ENCODE results near the gene STAG1.
"Not testable (repeated sequence)": the region's sequence is repeated elsewhere in the genome, so short reads cannot be mapped to it uniquely, and the experiment has no call there.

The STAG1 gene

GRCh38 chr3:136752172-136752421, at the start of gene STAG1:
STAG1 (minus strand) TSS chr3:136752378; CDS start chr3:136630898, 121,480 bp downstream.
- Histone ChIP-seq H3K9ac (ENCODE audit: low read depth, low read length) (peak within 1 kb of the TSS; percentile 89), H3K4me1 (ENCODE audit: control insufficient read depth, insufficient read depth, low read length) (peaks cover 23% of the 10 kb centered on the region), H3K36me3 (ENCODE audit: control insufficient read depth, insufficient read depth, low read length) (no peaks in the 10 kb centered on the region), H3K4me3 (ENCODE audit: low read depth, low read length) (peak within 1 kb of the TSS; percentile 79), H3K9me3 (ENCODE audit: control insufficient read depth, insufficient read depth, low read length) (no peaks in the 10 kb centered on the region), H3K27me3 (ENCODE audit: control insufficient read depth, insufficient read depth, low read length) (no peaks in the 10 kb centered on the region)

GRCh38 chr3:136801146-136801545, 49.0 kb upstream of the STAG1 start:
- not testable (repeated sequence) for H3K9me3 ChIP-seq (ENCODE audit: control insufficient read depth, insufficient read depth, low read length); H3K4me3 ChIP-seq (ENCODE audit: low read depth, low read length); H3K4me1 ChIP-seq (ENCODE audit: control insufficient read depth, insufficient read depth, low read length); H3K27me3 ChIP-seq (ENCODE audit: control insufficient read depth, insufficient read depth, low read length); H3K36me3 ChIP-seq (ENCODE audit: control insufficient read depth, insufficient read depth, low read length); H3K9ac ChIP-seq (ENCODE audit: low read depth, low read length)

DNA sequence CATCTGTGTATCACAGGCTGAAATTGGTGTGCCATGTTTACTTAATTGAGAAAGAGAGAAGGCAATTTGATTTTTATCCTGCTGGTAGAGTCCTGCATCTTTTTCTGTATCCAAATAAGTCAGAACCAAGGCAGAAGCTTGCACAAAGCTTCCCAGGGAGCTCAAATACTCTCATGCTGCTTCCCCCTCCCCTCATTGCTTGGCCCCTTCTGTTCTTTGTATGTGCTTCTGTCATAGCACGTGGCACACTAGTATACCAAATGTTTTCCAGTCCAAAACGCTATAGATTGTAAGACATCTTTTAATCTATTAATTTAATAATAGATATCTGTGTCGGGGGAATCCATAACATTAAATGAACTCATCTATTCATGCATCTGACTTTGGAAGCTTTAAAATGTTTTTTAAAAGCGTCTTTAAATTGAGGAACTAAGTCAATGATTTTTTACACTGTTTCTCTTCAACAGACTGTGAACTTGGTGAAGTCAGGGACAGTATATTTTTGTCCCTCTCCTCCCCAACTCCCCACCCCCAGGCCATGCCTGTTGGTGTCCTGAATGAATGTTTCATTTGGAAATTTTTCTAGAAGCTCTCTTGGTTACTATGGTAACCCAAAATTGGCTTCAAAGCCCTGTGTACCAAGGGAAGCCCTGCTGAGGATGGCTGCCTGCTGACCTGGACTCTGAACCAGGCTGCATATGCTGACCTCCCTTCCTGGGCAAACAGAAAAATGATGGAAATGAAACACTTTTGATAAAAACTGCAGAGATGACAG, 40.6 kb upstream of the STAG1 start:
- Histone ChIP-seq H3K4me1 (ENCODE audit: control insufficient read depth, insufficient read depth, low read length) (no peaks in the 10 kb centered on the region), H3K9ac (ENCODE audit: low read depth, low read length) (no peak overlapping the region), H3K4me3 (ENCODE audit: low read depth, low read length) (no peak overlapping the region), H3K36me3 (ENCODE audit: control insufficient read depth, insufficient read depth, low read length) (no peaks in the 10 kb centered on the region), H3K9me3 (ENCODE audit: control insufficient read depth, insufficient read depth, low read length) (no peaks in the 10 kb centered on the region), H3K27me3 (ENCODE audit: control insufficient read depth, insufficient read depth, low read length) (no peaks in the 10 kb centered on the region)

GRCh38 chr3:136790786-136791185, 38.6 kb upstream of the STAG1 start:
- Histone ChIP-seq H3K4me3 (ENCODE audit: low read depth, low read length) (no peak overlapping the region), H3K4me1 (ENCODE audit: control insufficient read depth, insufficient read depth, low read length) (peaks cover 5% of the 10 kb centered on the region), H3K9me3 (ENCODE audit: control insufficient read depth, insufficient read depth, low read length) (no peaks in the 10 kb centered on the region), H3K27me3 (ENCODE audit: control insufficient read depth, insufficient read depth, low read length) (no peaks in the 10 kb centered on the region), H3K9ac (ENCODE audit: low read depth, low read length) (no peak overlapping the region), H3K36me3 (ENCODE audit: control insufficient read depth, insufficient read depth, low read length) (no peaks in the 10 kb centered on the region)

GRCh38 chr3:136789976-136790375, 37.8 kb upstream of the STAG1 start:
- Histone ChIP-seq H3K9ac (ENCODE audit: low read depth, low read length) (no peak overlapping the region), H3K9me3 (ENCODE audit: control insufficient read depth, insufficient read depth, low read length) (no peaks in the 10 kb centered on the region), H3K36me3 (ENCODE audit: control insufficient read depth, insufficient read depth, low read length) (no peaks in the 10 kb centered on the region), H3K4me3 (ENCODE audit: low read depth, low read length) (no peak overlapping the region), H3K27me3 (ENCODE audit: control insufficient read depth, insufficient read depth, low read length) (no peaks in the 10 kb centered on the region), H3K4me1 (ENCODE audit: control insufficient read depth, insufficient read depth, low read length) (peaks cover 5% of the 10 kb centered on the region)

DNA sequence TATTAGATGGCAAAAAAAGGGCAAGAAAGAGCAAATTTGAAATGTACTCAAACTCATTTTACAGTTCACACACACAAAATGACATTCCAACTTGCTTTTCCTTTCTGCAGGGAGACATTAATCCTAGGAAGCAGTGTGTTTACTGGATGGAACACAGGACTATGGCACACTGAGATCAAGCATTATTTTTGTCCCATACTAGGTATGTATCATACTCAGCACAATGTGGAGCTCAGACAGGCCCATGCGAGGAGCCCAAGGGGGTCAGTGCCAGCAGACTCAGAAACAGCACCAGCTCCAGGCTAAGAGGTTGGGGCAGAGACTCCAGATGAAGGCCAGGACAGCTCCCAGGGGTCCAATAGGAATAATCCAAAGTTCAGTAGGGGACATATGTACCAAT, 36.0 kb upstream of the STAG1 start:
- Histone ChIP-seq H3K9me3 (ENCODE audit: control insufficient read depth, insufficient read depth, low read length) (no peaks in the 10 kb centered on the region), H3K4me3 (ENCODE audit: low read depth, low read length) (no peak overlapping the region), H3K4me1 (ENCODE audit: control insufficient read depth, insufficient read depth, low read length) (peaks cover 5% of the 10 kb centered on the region), H3K27me3 (ENCODE audit: control insufficient read depth, insufficient read depth, low read length) (no peaks in the 10 kb centered on the region), H3K9ac (ENCODE audit: low read depth, low read length) (no peak overlapping the region), H3K36me3 (ENCODE audit: control insufficient read depth, insufficient read depth, low read length) (no peaks in the 10 kb centered on the region)

DNA sequence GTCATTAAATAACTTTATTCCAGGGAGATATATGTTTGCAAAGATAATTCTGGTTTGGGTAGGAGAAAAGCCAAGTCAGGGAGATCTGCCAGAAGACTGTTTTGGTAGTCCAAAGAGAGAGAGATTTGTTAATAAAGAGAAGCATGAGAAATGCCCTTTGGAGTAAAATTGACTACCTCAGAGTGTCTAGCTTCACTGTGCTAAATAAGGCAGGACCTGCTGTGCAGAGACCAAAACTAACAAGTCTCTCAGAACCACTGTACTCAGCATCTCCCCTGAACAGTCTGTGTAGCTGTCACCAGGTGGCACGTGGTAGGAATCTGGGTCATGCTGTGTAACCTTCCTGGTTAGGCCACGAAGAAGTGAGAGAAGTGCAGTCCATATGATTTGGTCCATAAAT, 35.2 kb upstream of the STAG1 start:
- H3K9ac ChIP-seq (ENCODE audit: low read depth, low read length), result no peak overlapping the region
- H3K36me3 ChIP-seq (ENCODE audit: control insufficient read depth, insufficient read depth, low read length), result no peaks in the 10 kb centered on the region
- H3K9me3 ChIP-seq (ENCODE audit: control insufficient read depth, insufficient read depth, low read length), result no peaks in the 10 kb centered on the region
- H3K4me1 ChIP-seq (ENCODE audit: control insufficient read depth, insufficient read depth, low read length), result peaks cover 5% of the 10 kb centered on the region
- no peaks in the 10 kb centered on the region for H3K27me3 ChIP-seq (ENCODE audit: control insufficient read depth, insufficient read depth, low read length)
- no peak overlapping the region for H3K4me3 ChIP-seq (ENCODE audit: low read depth, low read length)

DNA sequence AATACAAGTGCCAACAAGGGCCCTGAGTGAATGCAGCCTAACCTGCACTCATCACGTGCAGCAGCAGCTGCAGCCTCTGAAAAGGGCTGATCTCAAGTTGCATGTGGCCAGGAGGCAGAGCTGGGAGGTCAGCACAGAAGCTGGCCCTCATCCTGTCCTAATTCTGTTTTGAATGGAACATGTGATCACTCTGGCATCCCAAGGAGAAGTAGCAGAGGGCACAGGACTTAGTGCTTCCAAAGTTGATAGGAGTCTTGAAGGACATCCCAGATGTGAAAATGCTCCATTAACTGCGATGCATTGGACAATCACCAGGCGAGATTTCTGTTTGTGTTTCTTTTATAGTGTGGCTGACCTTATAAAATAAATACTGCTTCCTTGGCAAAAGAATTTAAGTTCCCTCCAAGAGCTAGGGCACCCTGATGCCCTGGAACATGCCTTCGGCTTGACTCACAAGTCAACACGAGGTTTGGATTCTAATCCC, 31.6 kb upstream of the STAG1 start:
- Histone ChIP-seq H3K9ac (ENCODE audit: low read depth, low read length) (no peak overlapping the region), H3K27me3 (ENCODE audit: control insufficient read depth, insufficient read depth, low read length) (no peaks in the 10 kb centered on the region), H3K36me3 (ENCODE audit: control insufficient read depth, insufficient read depth, low read length) (no peaks in the 10 kb centered on the region), H3K4me1 (ENCODE audit: control insufficient read depth, insufficient read depth, low read length) (peaks cover 5% of the 10 kb centered on the region), H3K4me3 (ENCODE audit: low read depth, low read length) (no peak overlapping the region), H3K9me3 (ENCODE audit: control insufficient read depth, insufficient read depth, low read length) (no peaks in the 10 kb centered on the region)

DNA sequence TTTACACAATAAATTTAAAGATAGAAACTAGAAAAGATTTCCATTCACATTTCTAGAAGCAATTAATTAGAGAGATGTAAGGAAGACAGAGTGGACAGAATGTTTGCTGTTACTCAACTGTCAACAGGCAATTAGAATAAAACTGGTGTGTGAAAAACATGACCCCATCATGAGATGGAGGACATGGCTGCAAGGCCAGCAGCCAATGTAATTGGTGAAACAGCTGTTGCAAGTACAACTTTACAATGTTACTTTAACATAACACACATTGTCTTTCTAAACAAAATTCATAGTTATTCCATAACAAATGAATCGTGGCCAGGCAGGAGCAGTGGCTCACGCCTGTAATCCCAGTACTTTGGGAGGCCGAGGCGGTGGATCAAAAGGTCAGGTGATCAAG, 28.6 kb upstream of the STAG1 start:
- H3K9me3 ChIP-seq (ENCODE audit: control insufficient read depth, insufficient read depth, low read length), result no peaks in the 10 kb centered on the region
- no peak overlapping the region for H3K4me3 ChIP-seq (ENCODE audit: low read depth, low read length)
- no peaks in the 10 kb centered on the region for H3K4me1 ChIP-seq (ENCODE audit: control insufficient read depth, insufficient read depth, low read length)
- H3K36me3 ChIP-seq (ENCODE audit: control insufficient read depth, insufficient read depth, low read length), result no peaks in the 10 kb centered on the region
- no peak overlapping the region for H3K9ac ChIP-seq (ENCODE audit: low read depth, low read length)
- no peaks in the 10 kb centered on the region for H3K27me3 ChIP-seq (ENCODE audit: control insufficient read depth, insufficient read depth, low read length)

GRCh38 chr3:136778865-136779264, 26.7 kb upstream of the STAG1 start:
- Histone ChIP-seq H3K27me3 (ENCODE audit: control insufficient read depth, insufficient read depth, low read length) (no peaks in the 10 kb centered on the region), H3K9me3 (ENCODE audit: control insufficient read depth, insufficient read depth, low read length) (no peaks in the 10 kb centered on the region), H3K36me3 (ENCODE audit: control insufficient read depth, insufficient read depth, low read length) (no peaks in the 10 kb centered on the region), H3K9ac (ENCODE audit: low read depth, low read length) (no peak overlapping the region), H3K4me1 (ENCODE audit: control insufficient read depth, insufficient read depth, low read length) (no peaks in the 10 kb centered on the region), H3K4me3 (ENCODE audit: low read depth, low read length) (no peak overlapping the region)

GRCh38 chr3:136772709-136773108, 20.5 kb upstream of the STAG1 start:
- no peaks in the 10 kb centered on the region for H3K4me1 ChIP-seq (ENCODE audit: control insufficient read depth, insufficient read depth, low read length)
- no peaks in the 10 kb centered on the region for H3K36me3 ChIP-seq (ENCODE audit: control insufficient read depth, insufficient read depth, low read length)
- no peaks in the 10 kb centered on the region for H3K9me3 ChIP-seq (ENCODE audit: control insufficient read depth, insufficient read depth, low read length)
- no peak overlapping the region for H3K4me3 ChIP-seq (ENCODE audit: low read depth, low read length)
- H3K27me3 ChIP-seq (ENCODE audit: control insufficient read depth, insufficient read depth, low read length), result no peaks in the 10 kb centered on the region
- no peak overlapping the region for H3K9ac ChIP-seq (ENCODE audit: low read depth, low read length)

GRCh38 chr3:136758160-136759102, 6.3 kb upstream of the STAG1 start:
- not testable (repeated sequence) for H3K9ac ChIP-seq (ENCODE audit: low read depth, low read length); H3K4me1 ChIP-seq (ENCODE audit: control insufficient read depth, insufficient read depth, low read length); H3K9me3 ChIP-seq (ENCODE audit: control insufficient read depth, insufficient read depth, low read length); H3K36me3 ChIP-seq (ENCODE audit: control insufficient read depth, insufficient read depth, low read length); H3K27me3 ChIP-seq (ENCODE audit: control insufficient read depth, insufficient read depth, low read length); H3K4me3 ChIP-seq (ENCODE audit: low read depth, low read length)
